Middle frontal gyrus (tissue), 1 donor: ENCODE results near the gene ADSS2.
"Not testable (repeated sequence)": the region's sequence is repeated elsewhere in the genome, so short reads cannot be mapped to it uniquely, and the experiment has no call there.

Source experiments
- DNase-seq: peaks from one replicate; pipeline ENCODE4 v3.0.0-alpha.2; 2015; ENCODE audit warnings: low spot score; ENCODE audit errors: extremely low spot score

Gene ADSS2

GRCh38 chr1:244397131-244397530 lies 54.6 kb downstream of the ADSS2 start:
- no peak for DNase-seq

GRCh38 chr1:244395965-244396364 lies 55.7 kb downstream of the ADSS2 start:
- no peak for DNase-seq

GRCh38 chr1:244394826-244395765 lies 56.6 kb downstream of the ADSS2 start:
- no peak for DNase-seq

- no peak for DNase-seq
Measured at GRCh38 chr1:244394346-244394745, 57.4 kb downstream of the ADSS2 start.

GRCh38 chr1:244393604-244394176 lies 58.0 kb downstream of the ADSS2 start:
- DNase-seq = no peak

- no peak for DNase-seq
Measured at GRCh38 chr1:244391761-244392160, 59.9 kb downstream of the ADSS2 start.

- no peak for DNase-seq
Measured at GRCh38 chr1:244388961-244389360, 62.7 kb downstream of the ADSS2 start.

- no peak for DNase-seq
Measured at GRCh38 chr1:244387415-244387814, 64.3 kb downstream of the ADSS2 start.

- no peak for DNase-seq
Measured at GRCh38 chr1:244386595-244386994, 65.1 kb downstream of the ADSS2 start.

- DNase-seq = no peak
Measured at GRCh38 chr1:244384066-244384465, 67.6 kb downstream of the ADSS2 start.

- DNase-seq = no peak
Measured at GRCh38 chr1:244383278-244383884, 68.3 kb downstream of the ADSS2 start.

- DNase-seq = no peak
Measured at GRCh38 chr1:244381878-244382565, 69.7 kb downstream of the ADSS2 start.

- DNase-seq = no peak
Measured at GRCh38 chr1:244376126-244376525, 75.6 kb downstream of the ADSS2 start.

- no peak for DNase-seq
Measured at GRCh38 chr1:244375051-244375450, 76.7 kb downstream of the ADSS2 start.

GRCh38 chr1:244374484-244374883 lies 77.2 kb downstream of the ADSS2 start:
- DNase-seq = not testable (repeated sequence)

- DNase-seq = no peak
Measured at GRCh38 chr1:244371242-244372141, 80.2 kb downstream of the ADSS2 start.

GRCh38 chr1:244370060-244370637 lies 81.6 kb downstream of the ADSS2 start:
- no peak for DNase-seq

GRCh38 chr1:244369256-244370057 lies 82.3 kb downstream of the ADSS2 start:
- no peak for DNase-seq

GRCh38 chr1:244368279-244368678 lies 83.4 kb downstream of the ADSS2 start:
- no peak for DNase-seq
